Activated CD4-positive, CD25-positive, alpha-beta regulatory T cell treated with anti-CD3 and anti-CD28 coated beads, Interleukin-2, amount 50 U/mL, for 72 hours (primary cell): ENCODE results near the gene TBC1D2.
A peak's percentile ranks its signal among the peaks of the same experiment; 100 is the strongest.
"Not testable (repeated sequence)": the region's sequence is repeated elsewhere in the genome, so short reads cannot be mapped to it uniquely, and the experiment has no call there.

Experiments used
- DNase-seq: peaks from one replicate; pipeline ENCODE4 v3.0.0; 2021

TBC1D2 gene, protein sequence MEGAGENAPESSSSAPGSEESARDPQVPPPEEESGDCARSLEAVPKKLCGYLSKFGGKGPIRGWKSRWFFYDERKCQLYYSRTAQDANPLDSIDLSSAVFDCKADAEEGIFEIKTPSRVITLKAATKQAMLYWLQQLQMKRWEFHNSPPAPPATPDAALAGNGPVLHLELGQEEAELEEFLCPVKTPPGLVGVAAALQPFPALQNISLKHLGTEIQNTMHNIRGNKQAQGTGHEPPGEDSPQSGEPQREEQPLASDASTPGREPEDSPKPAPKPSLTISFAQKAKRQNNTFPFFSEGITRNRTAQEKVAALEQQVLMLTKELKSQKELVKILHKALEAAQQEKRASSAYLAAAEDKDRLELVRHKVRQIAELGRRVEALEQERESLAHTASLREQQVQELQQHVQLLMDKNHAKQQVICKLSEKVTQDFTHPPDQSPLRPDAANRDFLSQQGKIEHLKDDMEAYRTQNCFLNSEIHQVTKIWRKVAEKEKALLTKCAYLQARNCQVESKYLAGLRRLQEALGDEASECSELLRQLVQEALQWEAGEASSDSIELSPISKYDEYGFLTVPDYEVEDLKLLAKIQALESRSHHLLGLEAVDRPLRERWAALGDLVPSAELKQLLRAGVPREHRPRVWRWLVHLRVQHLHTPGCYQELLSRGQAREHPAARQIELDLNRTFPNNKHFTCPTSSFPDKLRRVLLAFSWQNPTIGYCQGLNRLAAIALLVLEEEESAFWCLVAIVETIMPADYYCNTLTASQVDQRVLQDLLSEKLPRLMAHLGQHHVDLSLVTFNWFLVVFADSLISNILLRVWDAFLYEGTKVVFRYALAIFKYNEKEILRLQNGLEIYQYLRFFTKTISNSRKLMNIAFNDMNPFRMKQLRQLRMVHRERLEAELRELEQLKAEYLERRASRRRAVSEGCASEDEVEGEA

DNA sequence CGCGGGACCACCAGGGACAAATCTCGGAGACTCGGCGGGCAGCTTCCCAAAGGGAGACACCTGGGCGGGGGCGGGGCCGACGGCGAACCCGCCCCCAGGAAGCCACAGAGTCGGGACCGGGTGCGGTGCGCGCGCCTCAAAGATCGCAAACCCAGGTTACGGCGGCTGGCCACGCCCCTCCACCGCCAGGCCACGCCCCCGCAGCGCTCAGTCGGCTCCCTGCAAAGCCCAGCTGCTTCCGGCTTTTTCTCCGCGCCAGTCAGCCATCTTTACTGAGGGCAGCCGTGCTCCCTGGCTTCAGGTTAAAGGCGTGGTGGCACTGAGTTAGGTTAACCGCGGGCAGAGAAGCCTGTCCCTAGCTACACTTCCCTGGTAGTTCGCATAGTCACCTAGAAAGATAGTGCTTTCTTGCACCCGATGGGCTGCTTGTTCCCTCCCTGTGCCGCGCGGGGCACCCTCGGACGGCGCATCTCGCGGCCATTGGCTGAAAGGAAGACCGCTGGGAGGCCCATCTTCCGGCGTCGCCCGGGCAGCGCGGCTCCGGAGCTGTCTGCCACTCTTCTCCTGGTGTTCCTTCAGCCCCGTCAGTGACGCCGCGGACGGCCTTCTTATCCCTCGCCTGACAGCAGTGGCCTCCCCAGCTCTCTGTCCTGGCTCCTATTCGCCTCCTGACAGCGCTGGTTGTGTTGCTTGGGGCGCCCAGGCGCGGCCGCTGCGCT lies at the start of gene TBC1D2:
Gene TBC1D2 (minus strand): TSS at position 72 of the 719 bp plus-strand sequence. CDS start 108 bp downstream, outside the sequence.
- DNase-seq: peak; percentile 98

DNA sequence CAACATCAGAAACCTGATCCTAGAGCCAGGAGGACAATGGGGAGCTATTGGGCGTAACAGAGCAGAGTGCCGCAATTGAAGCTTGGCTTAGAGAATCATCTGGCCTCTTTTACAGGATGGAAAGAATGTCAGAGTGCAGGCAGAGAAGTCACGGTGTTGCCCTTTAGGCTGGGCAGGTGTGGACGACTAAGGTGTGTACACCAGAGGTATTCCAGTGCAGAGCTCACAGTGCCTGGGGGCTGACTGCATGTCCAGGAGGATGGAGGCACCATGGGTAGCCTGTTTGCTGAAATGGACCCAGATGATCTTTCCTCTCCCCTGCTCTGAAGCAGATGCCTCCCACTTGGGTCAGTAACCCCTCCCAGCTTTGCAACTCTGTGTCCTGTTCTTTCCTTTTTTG lies 48.9 kb upstream of the TBC1D2 start:
- no peak for DNase-seq

DNA sequence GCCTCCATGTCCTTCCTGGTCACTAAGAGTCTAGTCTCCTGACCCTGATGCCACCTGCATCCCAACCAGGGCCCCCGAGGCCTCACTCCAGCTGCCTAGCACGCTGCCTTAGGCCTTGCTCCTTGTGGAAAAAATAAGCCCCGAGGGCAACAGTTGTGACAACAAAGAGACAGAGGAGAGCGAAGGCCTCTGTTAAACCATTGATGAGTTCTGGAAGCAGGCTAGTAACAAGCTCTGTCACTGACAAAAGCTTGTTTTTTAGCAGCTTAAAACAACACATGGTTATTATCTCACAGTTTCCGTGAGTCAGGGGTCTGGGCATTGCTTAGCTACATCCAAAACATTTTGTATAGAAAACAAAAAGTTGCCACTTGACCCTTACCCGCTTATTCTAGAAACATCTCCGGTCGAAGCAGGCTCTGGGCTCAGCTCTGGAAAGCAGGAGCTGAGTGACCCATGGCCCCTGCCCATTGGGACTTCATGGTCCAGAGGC lies 48.2 kb upstream of the TBC1D2 start:
- no peak for DNase-seq

DNA sequence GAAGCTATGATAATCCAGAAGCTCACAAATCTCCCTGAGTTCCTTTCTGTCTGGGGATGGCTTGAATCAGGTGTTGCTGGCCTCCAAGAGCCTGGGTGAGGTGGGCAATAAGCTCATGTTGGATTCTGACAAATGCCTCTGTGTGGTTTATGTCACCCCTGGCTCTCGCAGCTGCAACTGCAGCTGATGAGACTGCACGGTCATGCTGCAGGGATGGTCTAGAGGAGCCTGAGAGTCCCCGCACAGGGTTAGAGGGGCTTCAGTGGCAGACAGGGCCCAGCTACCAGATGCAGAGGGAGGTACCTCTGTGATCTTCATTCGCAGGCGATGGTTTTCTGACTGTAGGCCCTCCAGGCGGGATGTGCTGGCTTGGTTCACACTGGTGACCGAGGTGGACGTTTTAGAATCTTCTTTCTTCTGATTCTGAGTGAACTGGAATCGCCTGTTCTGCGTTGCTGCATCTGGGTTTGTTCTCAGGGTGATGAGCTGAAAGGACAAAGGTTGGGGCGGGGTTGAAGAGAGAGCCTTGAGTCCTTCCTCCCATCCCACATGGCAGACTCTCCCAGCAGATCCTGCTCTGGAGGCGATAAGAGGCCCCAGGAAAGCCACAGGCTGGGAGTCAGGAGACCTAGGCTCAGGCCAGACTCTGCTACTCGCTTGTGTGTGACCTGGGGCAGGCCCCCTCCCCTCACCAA lies 47.6 kb upstream of the TBC1D2 start:
- no peak for DNase-seq

DNA sequence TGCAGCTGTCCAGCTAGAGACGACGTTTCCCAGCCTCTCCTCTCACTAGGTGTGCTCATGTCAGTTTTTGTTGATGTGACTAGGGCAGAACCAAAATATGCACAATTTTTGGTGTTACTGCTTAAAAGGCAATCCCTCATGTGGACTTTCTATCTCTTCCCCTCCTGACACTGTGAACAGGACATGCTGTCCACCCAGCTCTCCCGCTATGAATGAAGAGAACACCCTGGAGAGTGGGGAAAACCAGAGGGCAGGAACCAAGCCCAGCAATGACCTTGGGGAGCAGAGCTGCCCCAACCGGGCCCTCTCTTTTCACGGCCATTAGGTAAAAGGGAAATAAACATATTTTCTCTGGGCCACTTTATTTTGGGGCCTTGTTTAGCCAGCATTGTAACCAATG lies 46.7 kb upstream of the TBC1D2 start:
- no peak for DNase-seq

DNA sequence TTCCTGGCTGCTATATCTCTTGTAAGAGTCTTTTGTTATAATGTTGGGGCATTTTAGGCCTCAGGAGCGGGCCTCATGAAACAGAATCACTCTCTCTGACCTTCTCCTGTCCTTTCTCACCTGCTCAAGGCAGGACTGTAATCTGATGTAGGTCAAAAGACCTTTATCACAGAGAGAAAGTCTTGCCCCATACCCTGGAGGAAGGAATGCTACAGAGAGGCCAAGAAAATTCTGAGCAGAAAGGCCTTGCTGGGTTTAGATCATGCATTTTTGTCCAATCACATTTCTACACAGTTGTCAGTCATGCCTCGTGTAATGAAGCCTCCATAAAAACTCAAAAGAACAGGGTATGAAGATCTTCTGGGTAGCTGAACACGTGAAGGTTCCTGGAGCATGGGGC lies 45.2 kb upstream of the TBC1D2 start:
- no peak for DNase-seq

DNA sequence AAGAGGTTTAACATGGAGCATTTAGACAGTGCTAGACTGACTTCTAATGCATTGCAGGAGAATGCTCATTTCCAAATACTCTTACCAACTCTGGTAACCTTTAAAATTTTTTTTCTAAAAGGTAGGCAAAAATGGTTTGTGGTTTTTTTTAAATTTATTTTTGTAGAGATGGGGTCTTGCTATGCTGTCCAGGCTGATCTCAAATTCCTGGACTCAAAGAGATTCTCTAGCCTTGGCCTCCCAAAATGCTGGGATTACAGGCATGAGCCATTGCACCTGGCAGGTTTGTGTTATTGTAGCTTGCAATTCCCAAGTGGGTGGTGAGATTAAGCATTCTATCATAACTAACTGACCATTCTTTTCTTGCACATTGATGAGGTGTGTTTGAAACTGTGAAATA lies 43.0 kb upstream of the TBC1D2 start:
- DNase-seq: no peak

DNA sequence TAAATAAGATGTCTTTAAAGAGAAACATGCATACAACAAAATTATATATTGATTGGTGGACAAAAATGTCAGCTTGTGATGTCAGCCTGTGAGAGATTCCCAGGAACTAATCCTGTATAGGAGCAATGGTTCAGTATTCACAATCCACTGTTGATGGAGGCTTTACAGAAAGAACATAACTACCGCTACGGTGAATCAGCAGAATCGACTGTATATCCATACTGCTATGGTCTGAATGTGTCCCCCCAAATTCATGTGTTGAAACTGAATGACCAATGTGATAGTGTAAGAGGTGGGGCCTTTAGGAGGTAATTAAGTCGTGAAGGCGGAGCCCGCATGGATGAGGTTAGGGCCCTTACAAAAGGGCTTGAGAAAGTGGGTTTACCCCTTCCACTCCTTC lies 40.4 kb upstream of the TBC1D2 start:
- no peak for DNase-seq

DNA sequence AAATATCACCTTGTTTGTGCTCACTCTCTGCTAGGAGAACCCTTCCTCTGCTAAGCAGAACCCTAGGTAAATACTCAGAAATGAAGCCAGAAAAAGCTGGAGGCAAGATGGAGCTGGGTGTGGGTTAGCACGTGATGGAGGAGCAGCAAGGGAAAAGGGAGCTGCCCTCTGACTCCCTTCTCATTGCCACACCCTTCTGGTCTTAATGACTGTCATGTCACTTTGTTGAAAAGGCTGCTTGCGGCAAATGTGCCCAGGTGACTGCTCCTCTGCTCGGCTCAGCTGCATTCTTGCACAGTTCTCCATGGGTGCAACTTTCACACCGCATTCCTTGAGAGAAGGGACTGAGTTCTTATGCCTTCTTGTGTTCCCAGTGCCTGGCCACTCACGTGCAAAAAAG lies 36.4 kb upstream of the TBC1D2 start:
- no peak for DNase-seq

DNA sequence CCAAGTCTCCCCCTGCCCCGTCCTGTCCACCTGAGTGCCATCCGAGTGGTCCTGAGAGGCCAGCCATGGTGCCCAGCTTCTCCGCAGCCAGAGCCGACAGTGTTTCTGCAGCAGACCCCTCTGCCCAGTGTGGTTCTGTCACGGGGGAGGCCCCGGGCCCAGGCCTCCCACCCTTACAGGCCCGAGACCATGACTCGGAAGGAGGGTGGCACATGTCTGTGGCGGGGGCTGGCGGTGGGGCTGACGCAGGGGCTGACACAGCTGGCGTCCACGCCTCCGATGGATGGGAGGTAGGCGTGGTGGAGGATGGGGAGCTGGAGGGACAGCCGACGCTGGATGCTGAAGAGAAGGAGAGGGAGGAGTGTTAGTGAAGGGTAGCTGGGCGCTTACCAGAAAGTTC lies 35.0 kb upstream of the TBC1D2 start:
- DNase-seq: no peak

DNA sequence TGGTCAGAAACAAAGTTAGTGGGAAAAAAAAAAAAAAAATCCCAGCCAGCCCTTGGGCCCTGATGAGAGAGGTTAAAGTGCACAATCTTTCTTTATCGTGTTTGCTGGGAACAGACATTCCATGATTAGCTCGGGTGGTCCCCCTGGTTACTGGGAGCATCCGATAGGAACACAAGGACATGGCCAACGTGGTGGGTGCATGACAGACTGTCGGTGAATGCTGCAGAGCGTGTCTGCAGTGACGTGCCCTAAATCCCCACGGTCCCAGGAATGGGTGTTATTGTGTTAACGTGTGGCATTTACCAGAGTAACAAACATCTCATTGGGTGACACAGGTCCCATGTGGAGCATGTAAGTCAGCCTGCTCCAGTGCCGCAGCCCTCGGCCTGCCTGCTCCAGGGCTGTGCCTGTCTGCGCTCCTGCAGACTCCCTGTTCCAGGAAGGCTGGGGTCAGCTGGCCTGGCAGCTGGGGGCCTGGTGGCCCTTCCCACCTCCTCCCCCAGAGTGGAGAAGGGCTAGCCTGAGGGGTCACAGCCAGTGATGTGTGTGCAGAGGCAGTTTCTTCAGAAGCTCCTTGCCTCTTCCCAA lies 34.3 kb upstream of the TBC1D2 start:
- no peak for DNase-seq

DNA sequence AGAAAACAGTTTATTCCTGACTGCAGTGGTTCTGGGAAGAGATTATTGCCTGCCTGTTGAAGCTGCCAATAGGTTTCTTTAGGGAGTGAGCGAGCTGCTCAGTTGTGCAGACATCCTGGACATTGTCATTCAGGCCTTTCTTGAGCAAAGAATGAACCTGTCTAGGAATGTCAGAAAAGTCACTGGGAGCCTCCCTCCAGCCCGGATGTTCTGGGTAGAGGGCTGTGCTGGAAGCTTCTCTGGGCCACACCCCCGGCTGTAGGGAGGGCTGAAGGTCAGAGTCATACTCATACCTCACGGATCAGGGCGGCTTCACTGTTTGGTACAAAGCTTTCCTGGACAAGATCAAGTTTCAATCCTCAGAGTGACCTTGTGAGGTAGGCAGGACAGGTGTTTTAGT lies 33.4 kb upstream of the TBC1D2 start:
- DNase-seq: no peak

DNA sequence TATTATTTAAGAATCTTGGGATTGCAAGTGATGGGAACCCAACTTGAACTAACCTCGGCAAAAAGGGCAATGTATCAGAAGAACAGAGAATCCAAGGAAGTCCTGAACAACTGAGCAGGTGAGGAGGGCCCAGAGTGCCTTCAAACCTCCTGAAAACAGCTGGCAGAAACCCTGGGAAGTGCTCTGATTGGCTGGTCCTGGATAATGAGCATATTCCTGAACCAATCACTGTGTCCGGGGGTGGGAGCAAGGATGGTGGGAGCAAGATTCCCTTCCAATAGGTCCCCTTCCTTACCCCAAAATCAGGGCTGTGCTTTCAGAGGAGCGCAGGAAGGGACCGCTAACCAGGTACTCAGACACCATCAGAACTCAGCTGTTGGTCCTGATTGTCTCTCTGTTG lies 31.9 kb upstream of the TBC1D2 start:
- no peak for DNase-seq

DNA sequence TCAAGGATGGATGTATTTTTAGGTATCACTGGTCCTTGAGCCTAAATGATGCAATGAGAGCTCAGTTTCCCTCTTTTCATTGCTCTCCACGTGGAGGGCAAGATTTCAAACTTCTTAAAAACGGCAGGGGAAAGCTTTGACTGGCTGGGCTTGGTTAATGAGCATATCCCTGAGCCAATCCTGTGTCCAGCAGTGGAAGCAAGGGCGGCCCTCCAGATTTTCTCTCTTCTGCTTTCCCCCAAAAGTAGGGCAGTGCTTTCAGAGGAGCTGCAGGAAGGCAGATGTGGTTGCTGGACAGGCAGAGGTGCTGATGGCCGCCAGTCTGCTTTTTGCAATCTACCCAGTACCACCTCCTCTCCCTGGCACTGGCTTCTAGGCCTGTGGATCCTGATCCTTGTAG lies 30.0 kb upstream of the TBC1D2 start:
- DNase-seq: no peak

DNA sequence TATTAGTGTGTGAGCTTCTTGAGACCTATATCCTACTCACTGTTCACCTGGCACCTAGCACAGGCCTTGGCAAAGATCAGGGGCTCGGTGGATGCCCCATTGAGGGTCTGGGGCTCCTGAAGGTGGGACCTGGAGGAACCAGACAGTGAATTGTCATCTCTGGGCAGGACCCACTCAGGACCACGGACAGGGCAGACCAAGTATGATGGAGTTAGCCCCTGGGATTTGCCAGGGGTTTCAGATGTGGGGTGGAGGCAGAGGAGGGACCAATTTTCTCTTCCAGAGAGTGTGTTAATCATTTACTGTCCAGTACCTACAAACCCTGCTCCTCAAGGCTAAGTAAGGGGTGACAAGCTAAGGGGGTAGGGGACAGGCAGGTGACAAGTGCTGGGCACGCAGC lies 29.3 kb upstream of the TBC1D2 start:
- DNase-seq: no peak

DNA sequence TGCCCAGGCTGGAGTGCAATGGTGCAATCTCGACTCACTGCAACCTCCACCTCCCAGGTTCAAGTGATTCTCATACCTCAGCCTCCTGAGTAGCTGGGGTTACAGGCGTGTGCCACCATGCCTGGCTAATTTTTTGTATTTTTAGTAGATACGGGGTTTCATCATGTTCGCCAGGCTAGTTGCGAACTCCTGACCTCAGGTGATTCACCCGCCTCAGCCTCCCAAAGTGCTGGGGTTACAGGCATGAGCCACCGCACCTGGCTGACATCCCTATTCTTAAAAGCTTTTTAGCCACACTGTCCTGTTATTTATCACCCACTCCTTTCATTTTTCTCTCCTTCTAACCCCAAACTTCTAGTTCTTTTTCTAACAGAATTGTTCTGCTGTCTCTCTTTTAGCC lies 27.7 kb upstream of the TBC1D2 start:
- not testable (repeated sequence) for DNase-seq

DNA sequence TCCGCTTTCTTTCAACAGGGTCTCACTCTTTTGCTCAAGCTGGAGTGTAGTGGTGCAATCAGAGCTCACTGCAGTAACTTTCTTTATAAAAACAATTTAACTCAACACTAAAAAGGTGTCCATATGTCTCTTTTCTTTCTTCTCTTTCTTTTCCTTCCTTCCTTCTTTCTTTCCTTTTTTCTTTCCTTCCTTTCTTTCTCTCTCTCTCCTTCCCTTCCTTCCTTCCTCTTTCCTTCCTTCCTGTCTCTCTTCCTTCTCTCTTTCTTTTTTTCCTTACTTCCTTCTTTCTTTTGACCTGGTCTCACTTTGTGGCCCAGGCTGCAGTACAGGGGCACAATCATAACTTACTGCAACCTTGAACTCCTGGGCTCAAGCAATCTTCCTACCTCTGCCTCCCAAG lies 25.8 kb upstream of the TBC1D2 start:
- DNase-seq: no peak

DNA sequence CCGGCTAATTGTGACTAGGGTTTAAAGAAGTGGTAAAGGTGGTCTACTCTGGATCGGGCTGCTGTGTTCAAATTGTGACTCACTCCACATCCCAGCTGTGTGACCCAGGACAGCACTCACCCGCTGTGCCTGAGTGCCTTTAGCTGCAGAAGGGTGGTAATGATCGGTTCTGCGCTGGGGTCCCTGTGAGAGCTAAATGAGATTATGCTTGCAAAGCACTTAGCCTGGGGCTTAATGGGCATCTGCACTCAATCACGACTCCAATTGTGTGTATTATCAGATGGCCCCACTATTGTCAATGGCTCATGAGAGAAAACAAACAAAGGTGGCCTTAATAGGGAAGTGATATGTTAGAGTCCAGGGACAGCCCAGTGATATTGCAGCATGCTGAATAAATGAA lies 25.1 kb upstream of the TBC1D2 start:
- no peak for DNase-seq

DNA sequence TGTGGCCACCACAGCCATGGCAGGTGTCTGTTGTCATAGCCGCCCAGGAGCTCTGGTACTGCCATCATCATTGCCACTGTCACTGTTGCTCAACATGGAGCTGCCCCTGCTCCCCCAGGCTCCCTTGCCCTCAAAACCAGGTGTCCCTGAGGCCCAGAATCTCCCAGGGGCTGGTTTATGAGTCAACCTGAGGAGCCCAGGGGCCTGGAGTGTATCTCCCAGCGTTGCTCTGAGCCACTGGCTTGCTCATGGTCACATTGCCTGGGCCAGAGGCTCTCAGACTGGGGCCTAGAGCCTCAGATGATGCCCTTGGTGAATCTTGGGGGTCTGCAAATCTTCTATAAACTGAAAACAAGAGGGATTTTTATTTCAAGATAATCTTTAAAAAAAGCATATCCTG lies 24.7 kb upstream of the TBC1D2 start:
- no peak for DNase-seq

DNA sequence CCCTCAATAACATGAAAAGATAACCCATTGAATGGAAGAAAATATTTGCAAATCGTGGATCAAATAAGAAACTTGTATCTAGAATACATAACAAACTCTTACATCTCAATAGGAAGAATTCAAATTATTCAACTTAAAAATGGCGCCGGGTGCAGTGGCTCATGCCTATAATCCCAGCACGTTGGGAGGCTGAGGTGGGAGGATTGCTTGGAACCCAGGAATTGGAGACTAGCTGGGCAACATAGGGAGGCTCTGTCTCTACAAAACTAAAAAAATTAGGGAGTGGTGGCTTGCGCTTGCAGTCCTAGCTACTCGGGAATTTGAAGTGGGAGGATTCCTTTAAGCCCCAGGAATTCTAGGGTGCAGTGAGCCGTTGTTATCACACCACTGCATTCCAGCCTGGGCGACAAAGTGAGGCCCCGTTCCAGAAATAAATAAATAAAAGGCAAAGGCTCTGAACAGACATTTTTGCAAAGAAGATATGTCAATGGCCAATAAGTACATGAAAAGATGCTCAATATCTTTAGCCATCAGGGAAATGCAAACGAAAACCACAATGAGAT lies 21.5 kb upstream of the TBC1D2 start:
- DNase-seq: no peak

DNA sequence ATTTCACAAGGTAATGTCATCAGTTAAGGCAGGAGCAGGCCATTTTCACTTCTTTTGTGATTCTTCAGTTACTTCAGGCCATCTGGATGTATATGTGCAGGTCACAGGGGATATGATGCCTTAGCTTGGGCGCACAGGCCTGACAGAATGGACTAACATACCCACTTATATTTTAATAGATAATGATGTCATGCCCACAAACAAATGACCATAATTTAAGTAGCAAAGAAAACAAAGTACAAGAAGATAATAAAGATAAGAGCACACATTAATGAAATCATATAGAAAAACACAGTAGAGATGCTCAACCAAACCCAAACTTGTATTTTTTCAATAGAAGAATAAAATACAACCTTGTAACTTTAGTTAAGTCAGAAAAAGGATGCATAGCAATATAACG lies 19.7 kb upstream of the TBC1D2 start:
- no peak for DNase-seq

DNA sequence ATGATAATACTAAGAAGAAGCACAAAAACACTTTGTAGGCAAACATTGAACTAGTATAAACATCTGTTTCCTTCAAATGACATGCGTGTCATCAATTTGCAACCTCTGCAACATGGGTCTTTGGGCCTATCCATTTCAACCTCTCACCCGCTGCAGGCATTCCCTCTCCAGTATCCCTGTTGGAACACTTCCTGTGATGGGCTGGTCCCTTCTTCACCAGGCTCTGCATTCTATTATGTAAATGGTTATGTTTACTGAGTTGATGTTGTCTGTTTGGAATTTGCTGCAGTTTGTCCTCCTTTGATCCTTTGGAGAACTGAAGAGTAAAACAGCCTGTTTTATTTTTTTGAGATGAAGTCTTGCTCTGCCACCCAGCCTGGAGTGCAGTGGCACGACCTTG lies 16.6 kb upstream of the TBC1D2 start:
- no peak for DNase-seq
